Astrocyte (in vitro differentiated cells and primary cell): ENCODE measurements around the gene NHLH1.

Experiments used
- EZH2 ChIP-seq: IDR thresholded peaks from 2 replicates; pipeline ENCODE4 v1.6.1; 2012; ENCODE audit warnings: mild to moderate bottlenecking, low read length, inconsistent platforms; ENCODE audit not compliant: insufficient read depth
- TF ChIP-seq, protein P1 (sequence below): IDR thresholded peaks from 2 replicates; pipeline ENCODE4 v1.5.1; 2011; ENCODE audit warnings: low read depth, mild to moderate bottlenecking, inconsistent platforms, low read length, moderate library complexity; ENCODE audit not compliant: insufficient read depth

DNA sequence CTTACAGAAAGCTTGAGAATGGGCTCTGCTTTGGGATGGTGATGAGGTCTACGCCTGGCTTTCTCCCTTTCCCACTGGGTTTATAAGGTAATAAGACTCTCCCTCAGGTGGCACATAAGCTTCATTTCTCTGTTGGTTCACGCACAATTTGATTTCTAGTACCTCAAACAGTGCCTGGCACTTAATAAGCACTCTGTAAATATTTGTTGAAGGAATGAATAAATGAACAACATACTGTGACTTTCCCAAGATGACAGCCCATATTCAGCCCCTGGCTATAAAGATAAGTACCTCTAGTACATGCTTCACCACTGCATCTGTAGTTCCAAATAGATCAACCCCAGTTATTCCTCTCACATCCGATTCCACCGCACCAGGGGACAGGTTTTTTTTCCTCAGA lies 41.6 kb upstream of the NHLH1 start:
- TF ChIP-seq, protein P1, sequence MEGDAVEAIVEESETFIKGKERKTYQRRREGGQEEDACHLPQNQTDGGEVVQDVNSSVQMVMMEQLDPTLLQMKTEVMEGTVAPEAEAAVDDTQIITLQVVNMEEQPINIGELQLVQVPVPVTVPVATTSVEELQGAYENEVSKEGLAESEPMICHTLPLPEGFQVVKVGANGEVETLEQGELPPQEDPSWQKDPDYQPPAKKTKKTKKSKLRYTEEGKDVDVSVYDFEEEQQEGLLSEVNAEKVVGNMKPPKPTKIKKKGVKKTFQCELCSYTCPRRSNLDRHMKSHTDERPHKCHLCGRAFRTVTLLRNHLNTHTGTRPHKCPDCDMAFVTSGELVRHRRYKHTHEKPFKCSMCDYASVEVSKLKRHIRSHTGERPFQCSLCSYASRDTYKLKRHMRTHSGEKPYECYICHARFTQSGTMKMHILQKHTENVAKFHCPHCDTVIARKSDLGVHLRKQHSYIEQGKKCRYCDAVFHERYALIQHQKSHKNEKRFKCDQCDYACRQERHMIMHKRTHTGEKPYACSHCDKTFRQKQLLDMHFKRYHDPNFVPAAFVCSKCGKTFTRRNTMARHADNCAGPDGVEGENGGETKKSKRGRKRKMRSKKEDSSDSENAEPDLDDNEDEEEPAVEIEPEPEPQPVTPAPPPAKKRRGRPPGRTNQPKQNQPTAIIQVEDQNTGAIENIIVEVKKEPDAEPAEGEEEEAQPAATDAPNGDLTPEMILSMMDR, result no peak
- TF ChIP-seq EZH2, result no peak
